Osteoblast (primary cell): Measurements from ENCODE around the gene AKAP12. TPM values are rescaled to one million over a fixed set of nuclear protein-coding genes. Genes with fewer than 3 reads are reported as not detected.

Experiments used
- DNase-seq: peaks from one replicate; pipeline ENCODE4 v3.0.0; 2011; ENCODE audit warnings: low spot score, mixed read lengths; ENCODE audit not compliant: insufficient read length; ENCODE audit errors: missing footprints
- H2AFZ ChIP-seq: 2 replicates; pipeline ENCODE4 v1.6.0; 2011; ENCODE audit warnings: mild to moderate bottlenecking, low read length
- H3K27ac ChIP-seq: 2 replicates; pipeline ENCODE4 v1.5.1; 2011; ENCODE audit warnings: mild to moderate bottlenecking, low read depth, low read length, moderate library complexity
- H3K27me3 ChIP-seq: 2 replicates; pipeline ENCODE4 v1.6.0; 2012; ENCODE audit warnings: mild to moderate bottlenecking, control low read depth, inconsistent platforms, low read length, moderate library complexity; ENCODE audit not compliant: insufficient read depth
- H3K36me3 ChIP-seq: 2 replicates; pipeline ENCODE4 v1.5.1; 2011; ENCODE audit warnings: mild to moderate bottlenecking, low read length, control low read depth, moderate library complexity; ENCODE audit not compliant: insufficient read depth
- H3K4me1 ChIP-seq: 2 replicates; pipeline ENCODE4 v1.5.1; 2011; ENCODE audit warnings: mild to moderate bottlenecking, low read length, control low read depth, moderate library complexity; ENCODE audit not compliant: insufficient read depth
- H3K4me2 ChIP-seq: 2 replicates; pipeline ENCODE4 v1.6.0; 2011; ENCODE audit warnings: mild to moderate bottlenecking, low read length; ENCODE audit not compliant: insufficient read depth
- H3K4me3 ChIP-seq: fragments of 200-600 bp; sonication (generic); 3 replicates; pipeline ENCODE4 v1.5.1; 2012; ENCODE audit warnings: mild to moderate bottlenecking, low read length, inconsistent platforms; ENCODE audit not compliant: insufficient read depth
- H3K79me2 ChIP-seq: 2 replicates; pipeline ENCODE4 v1.6.0; 2012; ENCODE audit warnings: mild to moderate bottlenecking, low read length, control low read depth, inconsistent platforms; ENCODE audit not compliant: insufficient read depth
- H3K9me3 ChIP-seq: 2 replicates; pipeline ENCODE4 v1.5.1; 2011; ENCODE audit warnings: low read depth, low read length, control low read depth
- H4K20me1 ChIP-seq: 2 replicates; pipeline ENCODE4 v1.6.0; 2012; ENCODE audit warnings: mild to moderate bottlenecking, low read length, control low read depth; ENCODE audit not compliant: insufficient read depth
- CTCF ChIP-seq: IDR thresholded peaks from 2 replicates; pipeline ENCODE4 v1.5.1; 2011; ENCODE audit warnings: mild to moderate bottlenecking, low read depth, low read length, moderate library complexity; ENCODE audit errors: extremely low read depth
- total RNA-seq: library from RNA; depleted of rRNA; stranded (reverse); fragments of >200 nt; gene quantifications from 2 replicates; pipeline ENCODE4 v1.2.3, GENCODE V29; 2012

The AKAP12 gene
- total RNA-seq, 1 donor: 67.3 TPM

- no peak for DNase-seq
- peaks cover 7% of the 10 kb centered on the region for H3K4me1 ChIP-seq
- no peak overlapping the region for H3K4me3 ChIP-seq
- no peaks in the 10 kb centered on the region for H4K20me1 ChIP-seq
- TF ChIP-seq CTCF: no peak
- H3K4me2 ChIP-seq: no peak overlapping the region
- H2AFZ ChIP-seq: no peak overlapping the region
- H3K27ac ChIP-seq: no peak overlapping the region
- H3K79me2 ChIP-seq: peaks cover 57% of the 10 kb centered on the region
- H3K36me3 ChIP-seq: peaks cover 15% of the 10 kb centered on the region
- H3K27me3 ChIP-seq: no peaks in the 10 kb centered on the region
- no peaks in the 10 kb centered on the region for H3K9me3 ChIP-seq
Measured at GRCh38 chr6:151372164-151372563, 132.4 kb downstream of the AKAP12 start.

GRCh38 chr6:151374036-151374683 is 134.4 kb downstream of the AKAP12 start:
- no peaks in the 10 kb centered on the region for H3K9me3 ChIP-seq
- H3K36me3 ChIP-seq: peaks cover 15% of the 10 kb centered on the region
- H4K20me1 ChIP-seq: no peaks in the 10 kb centered on the region
- no peak overlapping the region for H2AFZ ChIP-seq
- no peak overlapping the region for H3K4me2 ChIP-seq
- DNase-seq: no peak
- H3K4me3 ChIP-seq: no peak overlapping the region
- H3K27ac ChIP-seq: peak overlapping the region; percentile 21
- peaks cover 73% of the 10 kb centered on the region for H3K79me2 ChIP-seq
- no peaks in the 10 kb centered on the region for H3K27me3 ChIP-seq
- H3K4me1 ChIP-seq: peaks cover 14% of the 10 kb centered on the region
- no peak for TF ChIP-seq CTCF

GRCh38 chr6:151375833-151376232 is 136.1 kb downstream of the AKAP12 start:
- peaks cover 12% of the 10 kb centered on the region for H3K36me3 ChIP-seq
- peaks cover 84% of the 10 kb centered on the region for H3K79me2 ChIP-seq
- H3K9me3 ChIP-seq: no peaks in the 10 kb centered on the region
- no peak overlapping the region for H3K4me2 ChIP-seq
- H3K27ac ChIP-seq: no peak overlapping the region
- H4K20me1 ChIP-seq: no peaks in the 10 kb centered on the region
- no peak for DNase-seq
- H3K4me1 ChIP-seq: peaks cover 24% of the 10 kb centered on the region
- no peaks in the 10 kb centered on the region for H3K27me3 ChIP-seq
- no peak for TF ChIP-seq CTCF
- no peak overlapping the region for H2AFZ ChIP-seq
- H3K4me3 ChIP-seq: no peak overlapping the region

GRCh38 chr6:151376440-151376839 is 136.7 kb downstream of the AKAP12 start:
- no peak overlapping the region for H2AFZ ChIP-seq
- no peaks in the 10 kb centered on the region for H4K20me1 ChIP-seq
- peaks cover 82% of the 10 kb centered on the region for H3K79me2 ChIP-seq
- peaks cover 6% of the 10 kb centered on the region for H3K36me3 ChIP-seq
- H3K27ac ChIP-seq: no peak overlapping the region
- no peak for TF ChIP-seq CTCF
- H3K4me3 ChIP-seq: no peak overlapping the region
- H3K4me2 ChIP-seq: no peak overlapping the region
- H3K9me3 ChIP-seq: no peaks in the 10 kb centered on the region
- peaks cover 26% of the 10 kb centered on the region for H3K4me1 ChIP-seq
- no peak for DNase-seq
- H3K27me3 ChIP-seq: no peaks in the 10 kb centered on the region
